Glomerular visceral epithelial cell (primary cell): Measurements from ENCODE around the gene ANKRD30A.
"Not testable (repeated sequence)": the region's sequence is repeated elsewhere in the genome, so short reads cannot be mapped to it uniquely, and the experiment has no call there.

Source experiments
- DNase-seq: peaks from one replicate; pipeline ENCODE4 v3.0.0-alpha.2; 2016; ENCODE audit errors: extremely low spot score

The ANKRD30A gene, protein sequence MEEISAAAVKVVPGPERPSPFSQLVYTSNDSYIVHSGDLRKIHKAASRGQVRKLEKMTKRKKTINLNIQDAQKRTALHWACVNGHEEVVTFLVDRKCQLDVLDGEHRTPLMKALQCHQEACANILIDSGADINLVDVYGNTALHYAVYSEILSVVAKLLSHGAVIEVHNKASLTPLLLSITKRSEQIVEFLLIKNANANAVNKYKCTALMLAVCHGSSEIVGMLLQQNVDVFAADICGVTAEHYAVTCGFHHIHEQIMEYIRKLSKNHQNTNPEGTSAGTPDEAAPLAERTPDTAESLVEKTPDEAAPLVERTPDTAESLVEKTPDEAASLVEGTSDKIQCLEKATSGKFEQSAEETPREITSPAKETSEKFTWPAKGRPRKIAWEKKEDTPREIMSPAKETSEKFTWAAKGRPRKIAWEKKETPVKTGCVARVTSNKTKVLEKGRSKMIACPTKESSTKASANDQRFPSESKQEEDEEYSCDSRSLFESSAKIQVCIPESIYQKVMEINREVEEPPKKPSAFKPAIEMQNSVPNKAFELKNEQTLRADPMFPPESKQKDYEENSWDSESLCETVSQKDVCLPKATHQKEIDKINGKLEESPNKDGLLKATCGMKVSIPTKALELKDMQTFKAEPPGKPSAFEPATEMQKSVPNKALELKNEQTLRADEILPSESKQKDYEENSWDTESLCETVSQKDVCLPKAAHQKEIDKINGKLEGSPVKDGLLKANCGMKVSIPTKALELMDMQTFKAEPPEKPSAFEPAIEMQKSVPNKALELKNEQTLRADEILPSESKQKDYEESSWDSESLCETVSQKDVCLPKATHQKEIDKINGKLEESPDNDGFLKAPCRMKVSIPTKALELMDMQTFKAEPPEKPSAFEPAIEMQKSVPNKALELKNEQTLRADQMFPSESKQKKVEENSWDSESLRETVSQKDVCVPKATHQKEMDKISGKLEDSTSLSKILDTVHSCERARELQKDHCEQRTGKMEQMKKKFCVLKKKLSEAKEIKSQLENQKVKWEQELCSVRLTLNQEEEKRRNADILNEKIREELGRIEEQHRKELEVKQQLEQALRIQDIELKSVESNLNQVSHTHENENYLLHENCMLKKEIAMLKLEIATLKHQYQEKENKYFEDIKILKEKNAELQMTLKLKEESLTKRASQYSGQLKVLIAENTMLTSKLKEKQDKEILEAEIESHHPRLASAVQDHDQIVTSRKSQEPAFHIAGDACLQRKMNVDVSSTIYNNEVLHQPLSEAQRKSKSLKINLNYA (N-terminal part only)

GRCh38 chr10:37125191-37125732, at the start of gene ANKRD30A:
TSS of gene ANKRD30A (plus strand) at chr10:37125598. CDS start at chr10:37125788, 190 bp downstream.
- no peak for DNase-seq

DNA sequence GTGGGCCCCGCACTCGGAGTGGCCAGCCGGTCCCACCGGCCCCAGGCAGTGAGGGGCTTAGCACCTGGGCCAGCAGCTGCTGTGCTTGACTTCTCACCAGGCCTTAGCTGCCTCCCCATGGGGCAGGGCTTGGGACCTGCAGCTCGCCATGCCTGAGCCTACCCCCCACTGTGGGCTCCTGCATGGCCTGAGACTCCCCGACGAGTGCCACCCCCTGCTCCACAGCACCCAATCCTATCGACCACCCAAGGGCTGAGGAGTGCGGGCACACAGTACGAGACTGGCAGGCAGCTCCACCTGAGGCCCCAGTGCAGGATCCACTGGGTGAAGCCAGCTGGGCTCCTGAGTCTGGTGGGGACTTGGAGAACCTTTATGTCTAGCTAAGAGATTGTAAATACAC, 49.3 kb upstream of the ANKRD30A start:
- DNase-seq = not testable (repeated sequence)

DNA sequence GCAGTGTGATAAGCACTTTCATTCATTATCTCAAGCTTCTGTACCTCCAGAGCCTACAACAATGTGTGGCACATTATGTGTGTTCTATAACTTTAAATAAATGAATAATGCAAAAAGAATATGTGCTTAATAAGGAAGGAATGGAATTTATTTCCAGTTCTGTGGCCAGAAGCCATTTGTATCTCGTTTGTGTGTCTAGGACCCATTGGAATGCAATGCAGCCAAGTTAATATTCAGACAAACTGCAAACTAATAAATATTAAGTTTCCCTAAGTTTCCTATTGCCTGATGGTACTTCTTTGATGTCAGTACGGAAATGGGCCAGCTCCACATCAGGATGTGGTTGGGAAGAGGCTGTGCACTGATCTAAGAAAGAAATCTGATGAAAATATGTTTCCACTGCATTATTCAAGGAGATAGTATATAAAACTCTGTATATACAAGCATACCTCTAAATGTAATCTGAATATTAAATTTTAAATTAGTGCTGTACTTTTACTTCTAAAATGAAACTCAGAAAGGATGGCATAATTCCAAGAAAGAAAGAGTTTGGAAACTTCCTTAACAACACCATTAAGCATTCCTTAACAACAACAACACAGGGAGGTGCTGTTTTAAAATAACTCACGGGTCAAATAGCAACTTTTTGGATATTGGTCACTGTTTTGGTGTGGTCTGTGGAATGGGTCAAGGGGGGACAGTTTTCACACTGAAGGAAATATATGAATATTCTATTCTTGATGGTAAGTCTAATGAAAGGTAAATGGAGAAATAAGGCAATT, 29.4 kb upstream of the ANKRD30A start:
- DNase-seq = no peak

GRCh38 chr10:37101261-37101660, 24.1 kb upstream of the ANKRD30A start:
- DNase-seq = no peak

GRCh38 chr10:37109000-37109399, 16.4 kb upstream of the ANKRD30A start:
- DNase-seq = no peak

- no peak for DNase-seq
Measured at GRCh38 chr10:37124532-37124931, 866 bp upstream of the ANKRD30A start.

- no peak for DNase-seq
Measured at GRCh38 chr10:37125921-37126320, 523 bp downstream of the ANKRD30A start.

GRCh38 chr10:37146443-37146842, 21.0 kb downstream of the ANKRD30A start:
- DNase-seq = no peak

DNA sequence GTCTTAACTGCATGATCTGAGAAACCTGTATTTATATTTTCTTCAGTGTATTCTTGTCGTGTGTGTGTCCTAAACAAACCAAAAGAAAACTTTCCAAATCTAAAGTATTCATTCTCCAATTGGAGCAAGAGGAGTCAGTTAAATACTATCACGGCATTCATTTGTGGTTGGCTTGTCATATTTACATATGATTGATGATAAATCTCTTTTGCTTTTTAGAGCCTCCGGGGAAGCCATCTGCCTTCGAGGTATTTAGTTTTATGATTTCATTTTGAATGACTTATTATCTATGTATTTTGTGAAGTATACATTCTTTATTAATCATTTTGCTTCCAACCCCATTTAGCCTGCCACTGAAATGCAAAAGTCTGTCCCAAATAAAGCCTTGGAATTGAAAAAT, 37.0 kb downstream of the ANKRD30A start:
- not testable (repeated sequence) for DNase-seq

GRCh38 chr10:37171945-37172344, 46.5 kb downstream of the ANKRD30A start:
- not testable (repeated sequence) for DNase-seq

DNA sequence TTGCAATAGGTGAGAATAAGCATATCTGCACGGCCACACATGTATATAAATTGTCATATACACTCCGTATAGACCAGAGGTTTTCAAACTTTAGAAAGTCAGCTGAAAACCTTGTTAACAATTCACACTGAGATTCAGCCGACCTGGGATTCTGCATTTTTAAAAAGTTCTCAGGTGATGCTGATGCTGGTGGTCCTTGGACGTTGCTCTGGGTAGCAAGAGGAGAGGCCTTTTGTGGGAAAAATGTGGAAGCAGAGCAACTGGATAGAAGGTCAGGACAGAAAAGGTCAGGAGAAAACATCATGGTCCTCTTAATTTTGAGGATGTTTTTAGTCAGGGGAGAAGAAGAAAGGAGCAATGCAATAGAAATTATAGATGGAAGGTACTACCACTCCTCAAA, 52.9 kb downstream of the ANKRD30A start:
- not testable (repeated sequence) for DNase-seq

GRCh38 chr10:37182719-37183118, 57.3 kb downstream of the ANKRD30A start:
- not testable (repeated sequence) for DNase-seq

DNA sequence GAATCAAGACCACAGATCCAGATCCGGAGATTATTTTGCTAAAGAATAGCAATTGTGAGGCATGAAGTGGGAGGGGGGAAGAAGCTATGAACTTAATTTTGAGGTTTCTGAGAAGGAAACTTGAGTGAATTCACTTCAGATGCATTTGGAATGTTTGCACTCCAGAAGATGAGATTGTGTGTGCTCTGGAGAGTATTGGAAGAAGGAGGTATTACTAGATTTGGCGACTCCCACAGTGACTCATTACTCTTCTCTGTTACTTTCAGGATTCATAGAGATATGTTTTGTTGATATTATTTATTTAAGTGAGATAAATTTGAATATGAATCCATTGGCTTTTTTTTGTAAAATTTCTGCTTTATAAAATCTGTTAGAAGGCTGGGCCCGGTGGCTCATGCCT, 80.7 kb downstream of the ANKRD30A start:
- no peak for DNase-seq

DNA sequence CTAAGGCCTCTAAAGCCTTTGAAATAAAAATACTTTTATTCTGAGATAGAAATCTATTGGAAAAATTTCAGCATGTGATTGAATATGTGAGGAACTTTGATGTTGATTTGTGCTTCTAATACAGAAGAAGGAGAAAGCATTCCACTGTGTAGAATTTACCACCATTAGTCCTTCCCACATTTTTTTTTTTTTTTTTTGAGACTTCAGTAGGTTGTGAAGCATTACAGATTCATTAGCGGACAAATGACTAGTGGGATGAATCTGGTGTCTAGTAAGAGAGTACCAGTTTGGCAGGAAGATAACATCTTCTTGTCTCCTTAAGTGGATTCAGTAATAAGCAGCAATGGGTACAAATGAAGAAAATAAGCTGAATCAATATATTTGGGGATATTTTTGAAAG, 95.5 kb downstream of the ANKRD30A start:
- no peak for DNase-seq

DNA sequence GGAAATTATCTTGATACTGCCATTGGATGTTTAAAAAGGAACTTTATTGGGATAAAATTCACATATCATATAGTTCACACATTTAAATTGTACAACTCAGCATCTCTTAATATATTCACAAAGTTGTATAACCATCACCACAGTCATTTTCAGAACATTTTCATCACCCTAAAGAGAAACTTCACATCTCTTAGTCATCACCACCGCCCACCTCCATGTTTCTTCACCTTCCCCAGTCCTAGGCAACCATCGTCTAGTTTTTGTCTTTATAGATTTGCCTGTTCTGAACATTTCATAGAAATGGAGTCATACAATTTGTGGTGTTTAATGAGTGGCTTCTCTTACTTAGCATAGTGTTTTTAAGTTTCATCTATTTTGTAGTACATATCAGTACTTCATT, 96.6 kb downstream of the ANKRD30A start:
- no peak for DNase-seq

GRCh38 chr10:37225163-37225562, 99.8 kb downstream of the ANKRD30A start:
- no peak for DNase-seq

- no peak for DNase-seq
Measured at GRCh38 chr10:37226524-37226923, 101.1 kb downstream of the ANKRD30A start.

GRCh38 chr10:37234692-37235091, 109.3 kb downstream of the ANKRD30A start:
- DNase-seq = no peak

GRCh38 chr10:37236093-37236492, 110.7 kb downstream of the ANKRD30A start:
- no peak for DNase-seq

- DNase-seq = no peak
Measured at GRCh38 chr10:37240223-37240622, 114.8 kb downstream of the ANKRD30A start.

DNA sequence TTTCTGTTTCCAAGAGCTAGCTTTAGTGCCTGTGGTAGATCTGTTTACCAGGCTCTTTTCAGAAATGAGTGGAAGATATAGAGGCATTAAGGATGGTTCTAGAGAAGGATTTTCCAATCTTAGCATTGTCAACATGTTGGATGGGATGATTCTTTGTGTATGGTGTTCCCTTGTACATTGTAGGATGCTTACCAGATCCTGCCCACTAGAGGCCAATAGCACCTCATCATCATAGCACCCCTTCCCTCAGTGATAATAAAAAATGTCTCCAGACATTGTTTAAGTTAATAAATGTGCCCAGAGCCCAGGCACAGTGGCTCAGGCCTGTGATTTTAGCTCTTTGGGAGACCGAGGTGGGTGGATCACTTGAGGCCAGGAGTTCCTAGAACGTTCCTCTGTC, 121.2 kb downstream of the ANKRD30A start:
- no peak for DNase-seq
